GM12874 (cell line): ENCODE results near the gene CYP2C18.

Source experiments
- TF ChIP-seq, protein P1 (sequence below): IDR thresholded peaks from 2 replicates; pipeline ENCODE4 v1.5.1; 2011; ENCODE audit warnings: low read depth, mild to moderate bottlenecking, control low read depth, low read length, moderate library complexity; ENCODE audit not compliant: insufficient read depth

CYP2C18 gene

DNA sequence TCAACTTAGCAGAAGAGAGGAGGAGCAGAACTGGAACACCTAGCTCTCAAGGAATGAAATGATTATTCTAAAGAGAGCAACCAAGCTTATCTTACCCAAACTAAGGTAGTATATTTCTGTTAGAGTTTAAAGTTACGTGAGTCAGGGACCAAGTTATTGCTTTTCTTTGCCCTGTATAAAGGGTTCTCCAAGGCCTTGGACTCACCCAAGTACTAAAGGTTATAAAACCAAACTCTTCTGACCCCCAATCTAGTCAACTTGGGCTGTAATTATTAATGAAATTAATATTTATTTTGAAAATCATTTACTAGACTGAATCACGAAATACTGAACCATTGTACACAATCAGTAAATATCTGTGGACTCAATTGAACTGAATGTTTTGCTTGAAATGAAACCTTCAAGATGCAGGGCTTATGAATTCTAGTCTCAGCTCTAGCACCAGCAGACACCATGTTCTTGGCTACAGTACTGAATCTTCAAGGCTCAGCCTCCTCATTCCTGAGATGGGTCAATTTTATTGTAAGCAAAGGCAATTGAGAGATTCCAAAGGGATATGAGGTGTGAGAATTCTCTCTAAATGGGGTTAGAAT is 77.2 kb downstream of the CYP2C18 start:
- TF ChIP-seq, protein P1, sequence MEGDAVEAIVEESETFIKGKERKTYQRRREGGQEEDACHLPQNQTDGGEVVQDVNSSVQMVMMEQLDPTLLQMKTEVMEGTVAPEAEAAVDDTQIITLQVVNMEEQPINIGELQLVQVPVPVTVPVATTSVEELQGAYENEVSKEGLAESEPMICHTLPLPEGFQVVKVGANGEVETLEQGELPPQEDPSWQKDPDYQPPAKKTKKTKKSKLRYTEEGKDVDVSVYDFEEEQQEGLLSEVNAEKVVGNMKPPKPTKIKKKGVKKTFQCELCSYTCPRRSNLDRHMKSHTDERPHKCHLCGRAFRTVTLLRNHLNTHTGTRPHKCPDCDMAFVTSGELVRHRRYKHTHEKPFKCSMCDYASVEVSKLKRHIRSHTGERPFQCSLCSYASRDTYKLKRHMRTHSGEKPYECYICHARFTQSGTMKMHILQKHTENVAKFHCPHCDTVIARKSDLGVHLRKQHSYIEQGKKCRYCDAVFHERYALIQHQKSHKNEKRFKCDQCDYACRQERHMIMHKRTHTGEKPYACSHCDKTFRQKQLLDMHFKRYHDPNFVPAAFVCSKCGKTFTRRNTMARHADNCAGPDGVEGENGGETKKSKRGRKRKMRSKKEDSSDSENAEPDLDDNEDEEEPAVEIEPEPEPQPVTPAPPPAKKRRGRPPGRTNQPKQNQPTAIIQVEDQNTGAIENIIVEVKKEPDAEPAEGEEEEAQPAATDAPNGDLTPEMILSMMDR: no peak

DNA sequence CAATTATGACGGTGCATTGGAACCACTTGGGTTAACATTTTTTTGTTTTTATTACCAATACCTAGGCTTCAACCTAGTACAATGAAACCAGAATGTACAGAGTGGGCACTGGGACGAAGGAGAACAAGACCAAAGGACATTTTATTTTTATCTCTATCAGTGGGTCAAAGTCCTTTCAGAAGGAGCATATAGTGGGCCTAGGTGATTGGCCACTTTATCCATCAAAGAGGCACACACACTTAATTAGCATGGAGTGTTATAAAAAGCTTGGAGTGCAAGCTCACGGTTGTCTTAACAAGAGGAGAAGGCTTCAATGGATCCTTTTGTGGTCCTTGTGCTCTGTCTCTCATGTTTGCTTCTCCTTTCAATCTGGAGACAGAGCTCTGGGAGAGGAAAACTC is 78.9 kb downstream of the CYP2C18 start, which contains the start of gene CYP2C19:
CYP2C19 (plus strand) TSS at position 289 of the 400 bp plus-strand sequence; CDS start at position 314, 25 bp downstream.
- TF ChIP-seq, protein P1: no peak

DNA sequence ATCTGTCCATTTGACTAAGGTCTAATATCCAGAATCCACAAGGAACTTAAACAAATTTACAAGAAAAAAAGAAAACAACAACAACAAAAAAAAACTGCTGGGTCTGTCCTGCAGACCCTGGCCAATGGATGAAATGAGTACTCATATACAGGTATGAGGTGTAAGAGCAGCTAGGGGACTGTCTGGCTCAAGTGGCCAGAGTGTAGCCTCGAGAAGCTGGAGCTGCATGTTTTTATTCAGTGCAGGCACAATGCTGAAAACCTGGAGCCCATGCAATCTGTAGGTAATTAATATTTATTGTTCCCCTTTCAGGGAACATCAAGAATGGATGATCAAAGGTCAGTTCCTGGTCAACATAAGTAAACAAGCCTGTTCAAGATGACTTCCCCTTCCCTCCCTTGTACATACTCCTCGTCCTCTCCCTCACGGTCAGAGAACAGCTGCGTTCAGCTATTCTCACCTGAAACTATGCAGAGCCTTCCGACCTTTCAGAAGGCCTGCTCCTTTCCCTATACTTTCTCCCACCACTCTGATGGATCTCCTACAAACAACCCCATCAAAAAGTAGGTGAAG is 94.4 kb downstream of the CYP2C18 start:
- TF ChIP-seq, protein P1: no peak

DNA sequence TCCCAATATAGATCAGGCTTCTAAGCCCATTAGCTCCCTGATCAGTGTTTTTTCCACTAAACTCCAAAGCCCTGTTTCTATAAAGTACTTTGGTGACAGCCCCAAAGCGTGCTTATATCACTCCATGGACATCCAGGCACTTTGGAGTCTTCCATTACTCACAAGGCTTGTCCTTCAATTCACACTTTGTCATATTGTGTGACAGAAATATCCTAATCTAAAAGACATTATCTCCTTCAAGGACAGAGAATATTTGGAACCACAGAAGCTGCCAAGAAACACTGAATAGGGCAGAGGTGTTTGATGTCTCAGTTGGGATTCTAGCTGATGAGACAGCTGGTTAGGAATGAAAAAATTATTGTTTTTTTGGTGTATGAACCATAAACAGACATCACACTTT is 97.3 kb downstream of the CYP2C18 start:
- TF ChIP-seq, protein P1: no peak

DNA sequence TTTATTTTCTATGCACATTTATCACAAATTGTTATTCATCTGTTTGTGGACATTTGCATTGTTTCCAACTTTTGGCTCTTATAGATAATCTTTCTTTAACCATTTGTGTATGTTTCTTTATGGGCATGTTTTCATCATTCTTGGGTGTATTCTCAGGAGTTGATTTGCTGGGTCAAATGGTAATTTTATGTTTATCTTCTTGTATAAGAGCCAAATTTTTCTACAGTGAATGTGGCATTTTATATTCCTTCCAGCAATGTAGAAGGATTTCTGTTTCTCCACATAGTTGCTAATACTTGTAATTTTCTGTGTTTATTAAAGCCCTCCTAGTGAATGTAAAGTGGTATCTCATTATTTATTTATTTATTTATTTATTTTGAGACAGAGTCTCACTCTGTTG is 100.7 kb downstream of the CYP2C18 start:
- TF ChIP-seq, protein P1: no peak

DNA sequence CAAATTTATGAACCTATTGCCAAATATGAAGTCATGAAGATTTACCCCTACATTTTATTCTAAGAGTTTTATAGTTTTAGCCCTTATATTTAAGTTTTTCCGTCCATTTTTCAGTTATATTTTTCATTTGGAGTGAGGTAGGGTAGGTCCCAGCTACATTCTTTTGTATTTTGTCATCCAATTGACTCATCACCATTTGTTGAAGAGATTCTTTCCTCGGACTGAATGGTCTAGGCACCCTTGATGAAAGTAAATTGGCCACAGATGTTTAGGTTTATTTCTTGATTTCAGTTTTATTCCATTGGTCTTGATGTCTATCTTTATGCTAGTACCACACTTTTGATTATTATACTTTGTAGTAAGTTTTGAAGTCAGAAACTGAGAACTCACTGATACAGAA is 101.7 kb downstream of the CYP2C18 start:
- TF ChIP-seq, protein P1: no peak
